Esophagus squamous epithelium (tissue), 5 donors: ENCODE measurements around the gene CHAF1B. TPM values are rescaled to one million over a fixed set of nuclear protein-coding genes. Genes with fewer than 3 reads are reported as not detected.

Experiments used
- DNase-seq: peaks from one replicate; lab custom pipeline; 2025; lab: John Stamatoyannopoulos, UW
- H3K27ac ChIP-seq, 4 donors: fragments of 200-600 bp; sonication (generic); one replicate each; pipeline ENCODE4 v1.5.1; 2016 to 2019; ENCODE audit warnings: mild to moderate bottlenecking in 1 of 4
- H3K27me3 ChIP-seq, 4 donors: fragments of 200-600 bp; sonication (generic); 1 replicate in 3 of 4; 2 replicates in 1 of 4; pipeline versions ENCODE4 v1.5.1 to v1.6.0; 2017 to 2021; ENCODE audit warnings: antibody characterized with exemption in 1 of 4
- H3K36me3 ChIP-seq, 3 donors: fragments of 200-600 bp; sonication (generic); one replicate each; pipeline ENCODE4 v1.5.1; 2016 to 2019
- H3K4me1 ChIP-seq, 3 donors: fragments of 200-600 bp; sonication (generic); one replicate each; pipeline ENCODE4 v1.5.1; 2017 to 2019
- H3K4me3 ChIP-seq, 4 donors: fragments of 200-600 bp; sonication (generic); 1 replicate in 3 of 4; 2 replicates in 1 of 4; pipeline ENCODE4 v1.5.1; 2016 to 2019; ENCODE audit warnings: mild to moderate bottlenecking in 2 of 4, moderate library complexity in 1 of 4
- H3K9me3 ChIP-seq, 3 donors: fragments of 200-600 bp; sonication (generic); one replicate each; pipeline ENCODE4 v1.5.1; 2016 to 2019
- POLR2A ChIP-seq, 4 donors: fragments of 450-650 bp; IDR thresholded peaks; one replicate each; pipeline ENCODE4 v1.6.1; 2017; ENCODE audit warnings: antibody characterized with exemption in 4 of 4, mild to moderate bottlenecking in 4 of 4, moderate library complexity in 3 of 4
- WGBS, 2 donors: methylation state at CpG; one replicate each; pipeline ENCODE4 v1.1.5; 2018; 5-methylcytosine and 5-hydroxymethylcytosine counted together
- intact Hi-C: fragments of 100-400 bp; cut with DNase I; formaldehyde crosslinking; loops from one replicate; pipeline ENCODE4 v1.15.0; 2022
- total RNA-seq, 4 donors: library from RNA; depleted of rRNA; stranded (reverse); fragments of >200 nt; gene quantifications; one replicate each; pipeline ENCODE4 v1.1.0, GENCODE V29; 2016
- TF ChIP-seq, protein P1 (sequence below), 6 experiments: fragments of 450-650 bp in 4 of 6; fragments of 200-600 bp in 2 of 6; sonication (generic) in 2 of 6; IDR thresholded peaks; one replicate each; pipeline ENCODE4 v1.5.1; 2016 to 2019; ENCODE audit warnings: antibody characterized with exemption in 6 of 6, mild to moderate bottlenecking in 4 of 6, moderate library complexity in 4 of 6
- donor health status: DM: yes; HTN: yes; CAD: no.

CHAF1B gene
- total RNA-seq, 4 donors from 2014 or later = 2.4 to 6.6 (median 4.3) TPM

- WGBS, 2 donors = 69 to 82% methylated on average over 5 to 6 of the region's 6 CpGs
- no peak for TF ChIP-seq POLR2A (IDR thresholded peaks at IDR 0.05)
- TF ChIP-seq, protein P1, sequence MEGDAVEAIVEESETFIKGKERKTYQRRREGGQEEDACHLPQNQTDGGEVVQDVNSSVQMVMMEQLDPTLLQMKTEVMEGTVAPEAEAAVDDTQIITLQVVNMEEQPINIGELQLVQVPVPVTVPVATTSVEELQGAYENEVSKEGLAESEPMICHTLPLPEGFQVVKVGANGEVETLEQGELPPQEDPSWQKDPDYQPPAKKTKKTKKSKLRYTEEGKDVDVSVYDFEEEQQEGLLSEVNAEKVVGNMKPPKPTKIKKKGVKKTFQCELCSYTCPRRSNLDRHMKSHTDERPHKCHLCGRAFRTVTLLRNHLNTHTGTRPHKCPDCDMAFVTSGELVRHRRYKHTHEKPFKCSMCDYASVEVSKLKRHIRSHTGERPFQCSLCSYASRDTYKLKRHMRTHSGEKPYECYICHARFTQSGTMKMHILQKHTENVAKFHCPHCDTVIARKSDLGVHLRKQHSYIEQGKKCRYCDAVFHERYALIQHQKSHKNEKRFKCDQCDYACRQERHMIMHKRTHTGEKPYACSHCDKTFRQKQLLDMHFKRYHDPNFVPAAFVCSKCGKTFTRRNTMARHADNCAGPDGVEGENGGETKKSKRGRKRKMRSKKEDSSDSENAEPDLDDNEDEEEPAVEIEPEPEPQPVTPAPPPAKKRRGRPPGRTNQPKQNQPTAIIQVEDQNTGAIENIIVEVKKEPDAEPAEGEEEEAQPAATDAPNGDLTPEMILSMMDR (IDR thresholded peaks at IDR 0.05) = no peak
- H3K4me3 ChIP-seq = no peak overlapping the region
- intact Hi-C loops = no loop called here
- H3K27ac ChIP-seq = no peak overlapping the region
- H3K27me3 ChIP-seq = no peaks in the 10 kb centered on the region
- H3K4me1 ChIP-seq = peaks cover 0 to 12% (median 0%) of the 10 kb centered on the region in 3 donors
- no peaks in the 10 kb centered on the region for H3K36me3 ChIP-seq
- no peak for DNase-seq
- no peaks in the 10 kb centered on the region for H3K9me3 ChIP-seq
These were observed 67.2 kb downstream of the CHAF1B start for GRCh38 chr21:36452281-36452825.

DNA sequence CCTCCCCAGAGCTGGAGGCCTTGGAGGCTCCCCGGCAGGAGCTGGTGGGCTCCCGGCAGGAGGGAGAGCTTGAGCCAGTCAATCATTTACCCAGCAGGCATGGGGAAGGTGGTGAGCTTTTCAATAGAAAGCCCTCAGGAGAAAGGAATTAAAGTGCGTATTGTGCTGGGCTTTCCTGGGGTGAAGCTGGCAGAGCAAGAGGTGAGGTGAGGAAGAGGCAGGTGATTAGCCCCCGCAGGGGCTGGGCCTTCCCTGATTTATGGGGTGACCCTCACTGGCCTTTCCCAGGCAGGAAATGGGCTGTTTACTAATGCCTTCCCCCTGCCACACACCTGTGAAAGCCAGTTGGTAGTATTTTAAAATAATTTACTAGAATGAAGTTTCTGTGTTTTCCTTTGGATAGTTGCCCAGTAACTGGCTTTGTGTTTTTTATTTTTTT, 68.9 kb downstream of the CHAF1B start:
- no peaks in the 10 kb centered on the region for H3K9me3 ChIP-seq
- intact Hi-C loops = no loop called here
- peaks cover 0 to 12% (median 0%) of the 10 kb centered on the region in 3 donors for H3K4me1 ChIP-seq
- WGBS, 2 donors = 13 to 23% methylated on average over 2 to 4 of the region's 4 CpGs
- no peak overlapping the region for H3K4me3 ChIP-seq
- no peak for DNase-seq
- H3K27me3 ChIP-seq = no peaks in the 10 kb centered on the region
- no peaks in the 10 kb centered on the region for H3K36me3 ChIP-seq
- H3K27ac ChIP-seq = no peak overlapping the region
- TF ChIP-seq, protein P1 (IDR thresholded peaks at IDR 0.05) = no peak
- no peak for TF ChIP-seq POLR2A (IDR thresholded peaks at IDR 0.05)

DNA sequence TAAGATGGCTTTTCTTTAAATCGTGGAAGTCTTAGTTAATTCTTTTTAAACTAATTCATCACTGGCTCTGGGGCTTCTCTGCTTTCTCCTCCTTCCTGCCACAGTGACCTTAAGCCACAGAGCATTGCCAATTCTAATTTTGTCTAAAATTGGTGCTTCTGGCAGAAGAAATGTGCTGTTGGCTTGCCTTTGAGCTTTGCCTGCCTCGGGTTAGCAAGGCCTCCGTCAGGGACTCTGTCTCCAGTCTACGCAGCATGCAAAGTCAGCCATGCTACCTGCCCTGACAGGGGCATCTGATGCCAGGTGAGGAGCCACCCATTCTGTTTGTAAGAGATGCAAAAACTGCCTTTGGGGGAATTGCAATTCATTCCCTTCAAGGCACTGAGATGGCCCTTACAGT, 69.5 kb downstream of the CHAF1B start:
- Histone ChIP-seq H3K4me1 (peaks cover 0 to 12% (median 0%) of the 10 kb centered on the region in 3 donors), H3K27me3 (no peaks in the 10 kb centered on the region), H3K36me3 (no peaks in the 10 kb centered on the region), H3K9me3 (no peaks in the 10 kb centered on the region), H3K4me3 (no peak overlapping the region), H3K27ac (no peak overlapping the region)
- DNase-seq = no peak
- TF ChIP-seq, protein P1 (IDR thresholded peaks at IDR 0.05) = no peak
- no peak for TF ChIP-seq POLR2A (IDR thresholded peaks at IDR 0.05)
- intact Hi-C loops = no loop called here
- WGBS, 2 donors = 42 to 49% methylated on average over 3 to 4 of the region's 4 CpGs

- Histone ChIP-seq H3K36me3 (no peaks in the 10 kb centered on the region), H3K27ac (no peak overlapping the region), H3K4me1 (peaks cover 0 to 24% (median 5%) of the 10 kb centered on the region in 3 donors), H3K27me3 (peaks cover 0 to 13% (median 0%) of the 10 kb centered on the region in 4 donors), H3K4me3 (no peak overlapping the region), H3K9me3 (no peaks in the 10 kb centered on the region)
- TF ChIP-seq, protein P1 (IDR thresholded peaks at IDR 0.05) = no peak
- TF ChIP-seq POLR2A (IDR thresholded peaks at IDR 0.05) = no peak
- no peak for DNase-seq
- 59 to 73% methylated on average over 7 of the region's 7 CpGs for WGBS, 2 donors
- intact Hi-C loops = no loop called here
These were observed 71.7 kb downstream of the CHAF1B start for GRCh38 chr21:36456729-36457414.

GRCh38 chr21:36459098-36459497, 73.9 kb downstream of the CHAF1B start:
- Histone ChIP-seq H3K9me3 (no peaks in the 10 kb centered on the region), H3K27ac (no peak overlapping the region), H3K4me1 (peaks cover 0 to 25% (median 5%) of the 10 kb centered on the region in 3 donors), H3K4me3 (no peak overlapping the region), H3K27me3 (peaks cover 0 to 33% (median 0%) of the 10 kb centered on the region in 4 donors), H3K36me3 (no peaks in the 10 kb centered on the region)
- 92 to 100% methylated on average over 3 to 4 of the region's 6 CpGs for WGBS, 2 donors
- no peak for DNase-seq
- intact Hi-C loops = no loop called here
- TF ChIP-seq, protein P1 (IDR thresholded peaks at IDR 0.05) = no peak
- no peak for TF ChIP-seq POLR2A (IDR thresholded peaks at IDR 0.05)
